NCI-H2227 (cell line): Measurements from ENCODE around the gene MUC5AC.
"Not testable (repeated sequence)": the region's sequence is repeated elsewhere in the genome, so short reads cannot be mapped to it uniquely, and the experiment has no call there.

Experiments used
- DNase-seq: peaks from one replicate; lab custom pipeline; 2025; ENCODE audit not compliant: unreplicated experiment; lab: John Stamatoyannopoulos, UW

The MUC5AC gene

GRCh38 chr11:1140642-1141490 lies 16.9 kb upstream of the MUC5AC start:
- no peak for DNase-seq

- no peak for DNase-seq
Observed at GRCh38 chr11:1146365-1146764, 11.4 kb upstream of the MUC5AC start.

GRCh38 chr11:1147792-1148191 lies 10.0 kb upstream of the MUC5AC start:
- no peak for DNase-seq

GRCh38 chr11:1148752-1149180 lies 9.0 kb upstream of the MUC5AC start:
- DNase-seq = no peak

GRCh38 chr11:1149545-1149944 lies 8.2 kb upstream of the MUC5AC start:
- no peak for DNase-seq

- no peak for DNase-seq
Observed at GRCh38 chr11:1150116-1150515, 7.6 kb upstream of the MUC5AC start.

GRCh38 chr11:1150769-1151365 lies 6.9 kb upstream of the MUC5AC start:
- DNase-seq = no peak

- DNase-seq = no peak
Observed at GRCh38 chr11:1151366-1152315, 6.1 kb upstream of the MUC5AC start.

GRCh38 chr11:1152316-1153104 lies 5.2 kb upstream of the MUC5AC start:
- DNase-seq = no peak

- DNase-seq = no peak
Observed at GRCh38 chr11:1153105-1153950, 4.4 kb upstream of the MUC5AC start.

- no peak for DNase-seq
Observed at GRCh38 chr11:1153951-1154493, 3.7 kb upstream of the MUC5AC start.

GRCh38 chr11:1154656-1155055 lies 3.1 kb upstream of the MUC5AC start:
- DNase-seq = not testable (repeated sequence)

- DNase-seq = no peak
Observed at GRCh38 chr11:1155274-1155693, 2.5 kb upstream of the MUC5AC start.

- no peak for DNase-seq
Observed at GRCh38 chr11:1156506-1157340, 1.0 kb upstream of the MUC5AC start.

GRCh38 chr11:1157341-1157644 lies 460 bp upstream of the MUC5AC start:
- DNase-seq = no peak

- DNase-seq = no peak
Observed at GRCh38 chr11:1158681-1159487, 1.1 kb downstream of the MUC5AC start.

- DNase-seq = not testable (repeated sequence)
Observed at GRCh38 chr11:1159488-1160220, 1.9 kb downstream of the MUC5AC start.
